DLD1 (cell line): Measurements from ENCODE around the gene CD247.

Experiments
- in situ Hi-C: cut with HindIII; loops from 2 replicates; pipeline ENCODE4 v1.10.0; 2017; ENCODE audit warnings: low sequenced_read_pairs

The CD247 gene

GRCh38 chr1:167491586-167492461 lies 26.5 kb downstream of the CD247 start:
- in situ Hi-C loops = no loop called here

- in situ Hi-C loops = no loop called here
Observed at GRCh38 chr1:167490765-167491164, 27.6 kb downstream of the CD247 start.

- in situ Hi-C loops = no loop called here
Observed at GRCh38 chr1:167489571-167490340, 28.6 kb downstream of the CD247 start.

GRCh38 chr1:167488786-167489185 lies 29.5 kb downstream of the CD247 start:
- in situ Hi-C loops = no loop called here

GRCh38 chr1:167487614-167488013 lies 30.7 kb downstream of the CD247 start:
- in situ Hi-C loops = no loop called here

GRCh38 chr1:167486090-167486824 lies 32.1 kb downstream of the CD247 start:
- in situ Hi-C loops = no loop called here

GRCh38 chr1:167484726-167485502 lies 33.4 kb downstream of the CD247 start:
- in situ Hi-C loops = no loop called here

- in situ Hi-C loops = no loop called here
Observed at GRCh38 chr1:167483790-167484189, 34.5 kb downstream of the CD247 start.

- in situ Hi-C loops = no loop called here
Observed at GRCh38 chr1:167482184-167482583, 36.1 kb downstream of the CD247 start.

- in situ Hi-C loops = no loop called here
Observed at GRCh38 chr1:167479331-167479979, 38.9 kb downstream of the CD247 start.

- in situ Hi-C loops = no loop called here
Observed at GRCh38 chr1:167477986-167478385, 40.3 kb downstream of the CD247 start.

- in situ Hi-C loops = no loop called here
Observed at GRCh38 chr1:167476061-167476460, 42.3 kb downstream of the CD247 start.

- in situ Hi-C loops = no loop called here
Observed at GRCh38 chr1:167474191-167474641, 44.1 kb downstream of the CD247 start.

GRCh38 chr1:167473761-167474160 lies 44.6 kb downstream of the CD247 start:
- in situ Hi-C loops = no loop called here

- in situ Hi-C loops = no loop called here
Observed at GRCh38 chr1:167472752-167473521, 45.4 kb downstream of the CD247 start.

- in situ Hi-C loops = no loop called here
Observed at GRCh38 chr1:167471568-167471967, 46.8 kb downstream of the CD247 start.

GRCh38 chr1:167469280-167469965 lies 48.9 kb downstream of the CD247 start:
- in situ Hi-C loops = no loop called here

- in situ Hi-C loops = no loop called here
Observed at GRCh38 chr1:167467752-167468151, 50.6 kb downstream of the CD247 start.
